Measurements from ENCODE around the gene HAUS1. TPM values are rescaled to one million over a fixed set of nuclear protein-coding genes. Genes with fewer than 3 reads are reported as not detected.
A peak's percentile ranks its signal among the peaks of the same experiment; 100 is the strongest.

Gene HAUS1
- polyA plus RNA-seq, 3 donors, result 12.1 to 50.4 (median 34.6) TPM

DNA sequence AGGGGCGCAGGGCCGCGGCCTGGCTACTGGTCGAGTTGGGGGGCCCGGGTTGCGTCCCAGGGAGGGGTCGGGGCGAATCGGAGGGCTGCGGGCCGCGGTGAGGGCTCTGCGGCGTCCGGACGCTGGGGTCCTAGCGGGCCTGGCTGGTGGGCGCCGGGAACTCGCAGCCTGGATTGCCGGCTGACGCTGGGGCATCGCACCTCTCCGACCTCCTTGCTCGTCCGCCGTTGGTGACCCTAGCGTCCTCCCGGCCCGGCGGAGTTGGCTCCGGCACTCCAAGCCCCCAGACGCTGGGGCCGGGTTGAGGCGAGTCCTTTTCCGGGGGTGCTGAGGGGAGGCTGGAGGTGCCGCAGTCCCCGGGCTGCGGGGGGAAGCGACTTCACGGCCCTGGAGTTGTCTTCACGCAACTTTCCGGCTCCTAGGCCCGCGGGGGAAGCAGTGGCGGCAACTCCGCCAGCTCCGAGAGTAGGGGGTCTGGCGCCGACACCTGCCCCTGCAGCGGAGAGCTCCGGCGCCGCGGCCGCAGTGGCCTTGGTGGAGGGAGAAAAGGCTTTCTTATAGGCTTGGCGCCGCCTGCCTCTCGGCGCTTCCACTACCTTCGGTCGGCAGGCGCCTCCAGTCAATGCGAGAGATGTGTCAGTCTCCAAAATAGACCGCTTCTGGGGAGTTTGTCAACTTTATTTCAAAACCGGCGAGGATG is 70.3 kb downstream of the HAUS1 start:
- Histone ChIP-seq H4K20me1 (ENCODE audit: insufficient read depth, low read length) (peaks cover 42% of the 10 kb centered on the region), H3K36me3 (replicated peaks in 1 of 2; ENCODE audit: control insufficient read depth in 1 of 2, insufficient read depth in 2 of 2, low read length in 2 of 2) (no peaks in the 10 kb centered on the region), H3K9me3 (replicated peaks in 1 of 2; ENCODE audit: control insufficient read depth in 1 of 2, insufficient read depth in 1 of 2, low read length in 2 of 2) (no peaks in the 10 kb centered on the region), H3K79me2 (ENCODE audit: insufficient read depth, low read length) (peaks cover 57% of the 10 kb centered on the region), H3K4me2 (replicated peaks; ENCODE audit: extremely low read depth, low read length, poor library complexity, severe bottlenecking) (peak overlapping the region; percentile 86), H3K27me3 (ENCODE audit: control insufficient read depth in 2 of 2, insufficient read depth in 2 of 2, low read length in 2 of 2) (no peaks in the 10 kb centered on the region), H3K4me1 (ENCODE audit: control insufficient read depth in 1 of 2, insufficient read depth in 2 of 2, low read length in 2 of 2) (peaks cover 18% of the 10 kb centered on the region in 2 donors), H3K4me3 (replicated peaks in 1 of 3; ENCODE audit: low read depth in 2 of 3, low read length in 3 of 3) (peak overlapping the region; percentile 76 to 99 (median 99)), H3K27ac (ENCODE audit: low read depth in 1 of 2, low read length in 2 of 2) (peak overlapping the region; percentile 4 to 95), H2AFZ (ENCODE audit: insufficient read depth, low read depth, low read length, poor library complexity, severe bottlenecking) (peak overlapping the region; percentile 100), H3K9ac (ENCODE audit: insufficient read depth, low read length, poor library complexity, severe bottlenecking) (peak overlapping the region; percentile 98)
- no peaks in the 10 kb centered on the region for H3K9me3 Mint-ChIP-seq
- H3K27me3 Mint-ChIP-seq (ENCODE audit: low read depth in 3 of 3), result peaks cover 0 to 4% (median 1%) of the 10 kb centered on the region in 3 donors
- DNase-seq, result peak in 2 of 3 donors; percentile 16 to 19
- H3K4me3 Mint-ChIP-seq, result peak overlapping the region; percentile 98 to 99
- H3K27ac Mint-ChIP-seq, result peak overlapping the region; percentile 68 to 99 (median 97)
- peaks cover 2 to 3% of the 10 kb centered on the region in 2 donors for H3K36me3 Mint-ChIP-seq
- 0% methylated on average over 67 of the region's 67 CpGs for WGBS (ENCODE audit: insufficient coverage)
- TF ChIP-seq, protein P1, sequence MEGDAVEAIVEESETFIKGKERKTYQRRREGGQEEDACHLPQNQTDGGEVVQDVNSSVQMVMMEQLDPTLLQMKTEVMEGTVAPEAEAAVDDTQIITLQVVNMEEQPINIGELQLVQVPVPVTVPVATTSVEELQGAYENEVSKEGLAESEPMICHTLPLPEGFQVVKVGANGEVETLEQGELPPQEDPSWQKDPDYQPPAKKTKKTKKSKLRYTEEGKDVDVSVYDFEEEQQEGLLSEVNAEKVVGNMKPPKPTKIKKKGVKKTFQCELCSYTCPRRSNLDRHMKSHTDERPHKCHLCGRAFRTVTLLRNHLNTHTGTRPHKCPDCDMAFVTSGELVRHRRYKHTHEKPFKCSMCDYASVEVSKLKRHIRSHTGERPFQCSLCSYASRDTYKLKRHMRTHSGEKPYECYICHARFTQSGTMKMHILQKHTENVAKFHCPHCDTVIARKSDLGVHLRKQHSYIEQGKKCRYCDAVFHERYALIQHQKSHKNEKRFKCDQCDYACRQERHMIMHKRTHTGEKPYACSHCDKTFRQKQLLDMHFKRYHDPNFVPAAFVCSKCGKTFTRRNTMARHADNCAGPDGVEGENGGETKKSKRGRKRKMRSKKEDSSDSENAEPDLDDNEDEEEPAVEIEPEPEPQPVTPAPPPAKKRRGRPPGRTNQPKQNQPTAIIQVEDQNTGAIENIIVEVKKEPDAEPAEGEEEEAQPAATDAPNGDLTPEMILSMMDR (IDR thresholded peaks at IDR 0.05), result no peak
- intact Hi-C loops (cut with micrococcal nuclease), result loop anchor here in 1 of 2 donors (5.0 kb wide), 1 partner anchor 38 kb away; no protein-coding TSS in a partner anchor
- peaks cover 32% of the 10 kb centered on the region for H3K4me1 Mint-ChIP-seq

DNA sequence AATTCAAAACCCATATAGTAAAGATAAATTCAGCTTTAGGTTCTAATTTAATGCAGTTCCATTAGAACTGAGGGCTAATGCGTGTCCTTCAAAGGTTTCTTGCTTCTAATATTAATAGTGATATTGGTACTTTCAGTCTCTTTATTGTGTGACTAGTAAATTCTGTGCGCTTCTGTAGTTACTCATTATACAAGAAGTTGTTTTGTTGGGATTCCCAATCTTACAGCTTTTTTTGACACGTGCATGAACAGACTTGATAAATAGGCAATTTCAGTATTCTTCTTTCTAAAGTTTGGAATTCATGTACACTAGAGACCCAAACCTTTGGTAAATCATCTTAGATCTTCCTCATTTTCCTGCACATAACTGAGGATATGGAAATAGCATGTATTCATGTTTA is 71.8 kb downstream of the HAUS1 start:
- Histone ChIP-seq H3K4me1 (ENCODE audit: control insufficient read depth in 1 of 2, insufficient read depth in 2 of 2, low read length in 2 of 2) (peaks cover 18% of the 10 kb centered on the region in 2 donors), H3K79me2 (ENCODE audit: insufficient read depth, low read length) (peaks cover 72% of the 10 kb centered on the region), H3K4me3 (replicated peaks in 1 of 3; ENCODE audit: low read depth in 2 of 3, low read length in 3 of 3) (peak overlapping the region in 1 of 3 experiments; percentile 99), H3K27ac (ENCODE audit: low read depth in 1 of 2, low read length in 2 of 2) (no peak overlapping the region), H3K36me3 (replicated peaks in 1 of 2; ENCODE audit: control insufficient read depth in 1 of 2, insufficient read depth in 2 of 2, low read length in 2 of 2) (no peaks in the 10 kb centered on the region), H3K27me3 (ENCODE audit: control insufficient read depth in 2 of 2, insufficient read depth in 2 of 2, low read length in 2 of 2) (no peaks in the 10 kb centered on the region), H3K9me3 (replicated peaks in 1 of 2; ENCODE audit: control insufficient read depth in 1 of 2, insufficient read depth in 1 of 2, low read length in 2 of 2) (no peaks in the 10 kb centered on the region), H3K9ac (ENCODE audit: insufficient read depth, low read length, poor library complexity, severe bottlenecking) (no peak overlapping the region), H3K4me2 (replicated peaks; ENCODE audit: extremely low read depth, low read length, poor library complexity, severe bottlenecking) (peak overlapping the region; percentile 86), H4K20me1 (ENCODE audit: insufficient read depth, low read length) (peaks cover 57% of the 10 kb centered on the region), H2AFZ (ENCODE audit: insufficient read depth, low read depth, low read length, poor library complexity, severe bottlenecking) (no peak overlapping the region)
- no CpG with 5 or more reads among the region's 3 CpGs for WGBS (ENCODE audit: insufficient coverage)
- no peak for DNase-seq
- no peak overlapping the region for H3K27ac Mint-ChIP-seq
- no peak overlapping the region for H3K4me3 Mint-ChIP-seq
- peaks cover 2 to 8% of the 10 kb centered on the region in 2 donors for H3K36me3 Mint-ChIP-seq
- intact Hi-C loops (cut with micrococcal nuclease), result no loop called here
- peaks cover 0 to 2% (median 1%) of the 10 kb centered on the region in 3 donors for H3K27me3 Mint-ChIP-seq (ENCODE audit: low read depth in 3 of 3)
- H3K4me1 Mint-ChIP-seq, result peaks cover 36% of the 10 kb centered on the region
- TF ChIP-seq, protein P1 (IDR thresholded peaks at IDR 0.05), result no peak
- H3K9me3 Mint-ChIP-seq, result no peaks in the 10 kb centered on the region

Small RNAs within 50 kb of the gene (small RNA-seq; reads per million reads assigned to genes)
- gene RNU6-1278P (ENCODE audit: insufficient read length, low read depth) (not detected), gene RNY4P37 (ENCODE audit: insufficient read length, low read depth) (not detected)

Other genes with a start within 250 kb of the HAUS1 start
- 10 to 100 TPM in 1 of 3 donors, 1 to 10 TPM in 2; 1.3 to 15.9 (median 1.4) TPM for gene EPG5, start 137.1 kb upstream of the HAUS1 start, polyA plus RNA-seq
- 10 to 100 TPM; 35.0 to 64.1 (median 42.3) TPM for gene PSTPIP2, start 32.1 kb upstream of the HAUS1 start, polyA plus RNA-seq
- 100 to 1,000 TPM; 251 to 553 (median 524) TPM for gene ATP5F1A, start 6.1 kb upstream of the HAUS1 start, polyA plus RNA-seq

All from CD14-positive monocyte (primary cell).